ENCODE measurements around the gene KRT82. TPM values are rescaled to one million over a fixed set of nuclear protein-coding genes. Genes with fewer than 3 reads are reported as not detected.

The KRT82 gene
- total RNA-seq (2022; extraction: Qiagen RNA extraction): not detected in 5 replicates

GRCh38 chr12:52405922-52406385 is at the start of gene KRT82:
Gene KRT82, minus strand, starts transcription at chr12:52406335. Its CDS starts 58 bp downstream, at chr12:52406277.

GRCh38 chr12:52452101-52452500 is 46.0 kb upstream of the KRT82 start, which contains the start of gene KRT6B:
Gene KRT6B, minus strand, starts transcription at chr12:52452146. Its CDS starts 68 bp downstream, at chr12:52452078.

DNA sequence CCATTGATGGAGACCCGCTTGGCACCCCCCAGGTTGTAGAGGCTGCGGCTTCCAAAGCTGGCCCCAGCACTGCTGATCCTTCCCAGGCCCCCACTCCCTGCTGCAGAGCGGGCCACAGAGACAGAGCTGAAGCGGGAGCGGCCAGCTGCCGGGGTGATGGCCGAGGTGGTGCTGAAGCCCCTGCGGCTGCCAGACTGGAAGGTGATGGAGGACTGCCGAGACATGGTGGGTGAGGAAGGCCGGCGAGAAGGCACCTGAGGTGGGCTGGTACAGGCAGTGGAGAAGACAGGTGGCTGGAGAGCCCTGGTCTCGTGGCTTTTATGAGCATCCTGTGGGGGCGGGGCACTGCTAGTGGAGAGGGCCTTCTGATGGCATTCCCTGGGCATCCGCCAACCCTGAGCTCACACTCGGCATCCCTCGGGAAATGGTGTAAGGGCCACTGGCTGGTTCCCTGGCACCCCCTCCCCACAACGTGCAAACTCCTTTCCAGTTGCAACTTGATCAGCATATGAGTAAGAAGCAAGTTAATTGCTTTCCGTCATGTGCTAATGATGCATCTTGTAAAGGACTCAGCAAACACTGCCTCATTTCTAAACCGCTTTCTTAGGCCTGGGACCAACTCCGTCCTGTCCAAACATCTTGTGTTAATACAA is 28.1 kb upstream of the KRT82 start, which contains the start of gene KRT75:
Gene KRT75 (minus strand): TSS at position 291 of the 653 bp plus-strand sequence. CDS start 67 bp downstream, at position 224.

DNA sequence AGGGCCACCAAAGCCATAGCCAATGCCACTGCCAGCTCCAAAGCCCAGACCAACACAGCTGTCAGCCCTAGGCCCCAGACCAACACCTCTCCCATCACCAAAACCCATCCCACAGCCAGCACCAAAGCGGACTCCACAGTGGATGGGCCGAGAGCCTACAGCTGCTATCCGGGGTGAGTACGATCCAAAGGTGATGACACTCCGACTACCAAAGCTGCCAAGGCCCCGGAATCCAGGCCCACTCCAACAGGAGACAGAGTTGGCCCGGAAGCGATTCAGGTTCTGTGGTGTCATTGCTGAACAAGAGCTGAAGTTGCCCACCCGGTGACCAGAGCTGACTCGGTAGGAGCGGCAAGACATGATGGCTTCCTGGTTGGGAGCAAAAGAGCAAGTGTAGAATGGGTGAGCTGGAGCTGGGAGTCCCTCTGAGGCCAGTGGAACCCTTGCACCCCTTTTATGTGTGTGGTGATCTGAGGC is 20.9 kb downstream of the KRT82 start, which contains the start of gene KRT84:
Gene KRT84 (minus strand): TSS at position 427 of the 477 bp plus-strand sequence. CDS start 67 bp downstream, at position 360.

DNA sequence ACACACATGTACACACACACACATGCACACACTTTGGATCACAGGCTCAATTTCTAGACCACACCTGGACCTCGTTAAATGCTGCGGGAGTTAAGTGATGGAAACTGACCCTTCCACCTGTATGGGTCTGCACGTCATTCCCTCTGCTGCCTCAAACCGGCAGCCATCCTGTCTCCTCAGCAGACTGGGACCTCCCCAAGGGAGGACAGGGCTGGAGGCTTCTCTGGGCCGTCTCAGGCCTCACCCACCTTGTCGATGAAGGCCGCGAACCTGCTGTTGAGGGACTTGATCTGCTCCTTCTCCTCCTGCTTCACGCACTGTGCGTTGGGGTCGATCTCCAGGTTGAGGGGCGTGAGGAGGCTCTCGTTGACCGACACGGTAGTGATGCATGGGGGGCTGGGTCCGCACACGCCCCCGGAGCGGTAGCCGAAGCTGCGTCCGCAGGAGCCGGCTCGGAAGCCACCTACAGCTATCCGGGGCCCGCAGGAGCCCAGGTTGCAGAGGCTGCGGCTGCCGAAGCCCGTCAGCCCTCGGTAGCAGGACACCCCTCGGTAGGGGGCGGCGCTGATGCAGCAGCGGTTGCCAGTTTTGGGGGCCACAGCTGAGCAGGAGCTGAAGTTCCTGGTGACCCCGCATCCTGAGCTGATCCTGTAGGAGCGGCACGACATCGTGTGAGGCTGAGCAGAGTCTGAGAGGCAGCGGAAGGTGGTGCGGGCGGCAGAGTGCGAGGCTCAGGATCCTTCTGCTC is 39.2 kb downstream of the KRT82 start, which contains the start of gene KRT85:
Gene KRT85 (minus strand): TSS at position 744 of the 748 bp plus-strand sequence. CDS start 76 bp downstream, at position 668.

Other genes starting within 250 kb of the KRT82 start
- gene KRT80, start 214.3 kb downstream of the KRT82 start, total RNA-seq (2022; extraction: Qiagen RNA extraction): 38.9 to 58.0 TPM (median 46.2 TPM) in 5 replicates
- 4,849 to 5,975 TPM (median 5,509 TPM) in 5 replicates for gene KRT7, start 173.1 kb downstream of the KRT82 start, total RNA-seq (2022; extraction: Qiagen RNA extraction)
- gene KRT86, start 131.7 kb downstream of the KRT82 start, total RNA-seq (2022; extraction: Qiagen RNA extraction): 23.1 to 49.2 TPM (median 47.0 TPM) in 5 replicates
- 3,076 to 4,171 TPM (median 4,026 TPM) in 5 replicates for gene KRT81, start 114.8 kb downstream of the KRT82 start, total RNA-seq (2022; extraction: Qiagen RNA extraction)
- 2.4 to 6.6 TPM (median 6.0 TPM) in 5 replicates for gene KRT83, start 84.9 kb downstream of the KRT82 start, total RNA-seq (2022; extraction: Qiagen RNA extraction)
- 0.06 to 0.08 TPM (median 0.07 TPM) in 4 of 5 replicates, not detected in the other for gene KRT85, start 38.9 kb downstream of the KRT82 start, total RNA-seq (2022; extraction: Qiagen RNA extraction)
- gene KRT84, start 20.7 kb downstream of the KRT82 start, total RNA-seq (2022; extraction: Qiagen RNA extraction): not detected in 5 replicates
- gene KRT75, start 28.0 kb upstream of the KRT82 start, total RNA-seq (2022; extraction: Qiagen RNA extraction): 0.07 to 0.14 TPM (median 0.10 TPM) in 4 of 5 replicates, not detected in the other
- gene KRT6B, start 45.8 kb upstream of the KRT82 start, total RNA-seq (2022; extraction: Qiagen RNA extraction): 0.07 TPM in 1 of 5 replicates, not detected in the others
- gene KRT6C, start 67.5 kb upstream of the KRT82 start, total RNA-seq (2022; extraction: Qiagen RNA extraction): not detected in 5 replicates
- gene KRT6A, start 86.9 kb upstream of the KRT82 start, total RNA-seq (2022; extraction: Qiagen RNA extraction): 8.1 to 10.8 TPM (median 8.4 TPM) in 5 replicates
- 0.26 to 0.79 TPM (median 0.62 TPM) in 5 replicates for gene KRT5, start 114.1 kb upstream of the KRT82 start, total RNA-seq (2022; extraction: Qiagen RNA extraction)
- gene KRT71, start 146.8 kb upstream of the KRT82 start, total RNA-seq (2022; extraction: Qiagen RNA extraction): not detected in 5 replicates
- not detected in 5 replicates for gene KRT74, start 167.5 kb upstream of the KRT82 start, total RNA-seq (2022; extraction: Qiagen RNA extraction)
- gene KRT72, start 195.1 kb upstream of the KRT82 start, total RNA-seq (2022; extraction: Qiagen RNA extraction): not detected in 5 replicates
- 0.06 TPM in 1 of 5 replicates, not detected in the others for gene KRT73, start 212.2 kb upstream of the KRT82 start, total RNA-seq (2022; extraction: Qiagen RNA extraction)
- gene KRT2, start 245.9 kb upstream of the KRT82 start, total RNA-seq (2022; extraction: Qiagen RNA extraction): not detected in 5 replicates

All from A549 treated with Mapracorat at 1 μM for 4 hours (cell line).